GM23248 (cell line): Measurements from ENCODE around the gene SLC35D3.

ENCODE experiments used
- EZH2 ChIP-seq: fragments of 200-600 bp; sonication (generic); IDR thresholded peaks from 2 replicates; pipeline ENCODE4 v1.6.1; 2018; ENCODE audit warnings: antibody characterized with exemption, mild to moderate bottlenecking; ENCODE audit not compliant: insufficient read depth, poor library complexity, severe bottlenecking
- EZH2phosphoT487 ChIP-seq: fragments of 200-600 bp; sonication (generic); IDR thresholded peaks from 2 replicates; pipeline ENCODE4 v1.6.1; 2018; ENCODE audit warnings: antibody characterized with exemption, moderate library complexity, mild to moderate bottlenecking, low read depth; ENCODE audit not compliant: insufficient read depth

DNA sequence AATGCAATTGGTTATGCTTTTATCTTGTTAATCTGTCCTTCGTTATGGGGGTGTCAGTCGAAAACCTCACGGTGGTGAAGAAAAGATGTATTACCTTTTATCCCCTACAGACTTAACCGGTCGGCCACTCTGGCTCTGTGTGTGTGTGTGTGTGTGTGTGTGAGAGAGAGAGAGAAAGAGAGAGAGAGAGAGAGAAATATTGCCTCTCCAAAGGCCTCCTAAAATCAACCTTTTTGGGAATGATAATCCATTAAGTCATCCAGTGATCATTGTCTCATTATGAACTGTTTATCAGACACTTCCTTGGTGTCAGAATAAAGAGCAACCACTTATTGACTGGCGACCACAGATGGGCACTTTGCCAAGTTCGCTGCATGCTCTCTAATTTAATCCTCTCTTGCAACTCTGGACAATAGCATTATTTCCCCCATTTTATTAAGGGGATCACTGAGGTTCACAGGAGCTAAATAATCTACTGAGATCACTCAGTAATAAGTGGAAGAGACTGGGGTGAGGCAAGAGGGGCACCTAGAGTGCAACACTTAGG lies 30.7 kb downstream of the SLC35D3 start:
- no peak for TF ChIP-seq EZH2phosphoT487
- TF ChIP-seq EZH2, result no peak
